IPS-15b (cell line): ENCODE results near the gene SPDYC.

Experiments used
- H3K27me3 ChIP-seq: one replicate; pipeline ENCODE4 v1.6.1; 2013; ENCODE audit warnings: low read length; ENCODE audit not compliant: control insufficient read depth, insufficient read depth
- H3K36me3 ChIP-seq: one replicate; pipeline ENCODE4 v1.6.1; 2013; ENCODE audit warnings: low read length; ENCODE audit not compliant: control insufficient read depth, insufficient read depth
- H3K4me1 ChIP-seq: one replicate; pipeline ENCODE4 v1.6.1; 2013; ENCODE audit warnings: mild to moderate bottlenecking, low read length; ENCODE audit not compliant: control insufficient read depth, insufficient read depth
- H3K4me3 ChIP-seq: one replicate; pipeline ENCODE4 v1.5.1; 2013; ENCODE audit warnings: low read depth, low read length
- H3K9ac ChIP-seq: one replicate; pipeline ENCODE4 v1.6.1; 2013; ENCODE audit warnings: low read depth, mild to moderate bottlenecking, low read length
- H3K9me3 ChIP-seq: one replicate; pipeline ENCODE4 v1.6.1; 2013; ENCODE audit warnings: mild to moderate bottlenecking, low read length; ENCODE audit not compliant: control insufficient read depth, insufficient read depth

Gene SPDYC

GRCh38 chr11:65182258-65183170 is 12.5 kb downstream of the SPDYC start:
- Histone ChIP-seq H3K4me3 (peak overlapping the region; percentile 97), H3K9me3 (no peaks in the 10 kb centered on the region), H3K27me3 (no peaks in the 10 kb centered on the region), H3K4me1 (peaks cover 23% of the 10 kb centered on the region), H3K36me3 (peaks cover 21% of the 10 kb centered on the region), H3K9ac (peak overlapping the region; percentile 83)

GRCh38 chr11:65183201-65183891 is 13.3 kb downstream of the SPDYC start:
- Histone ChIP-seq H3K4me1 (peaks cover 23% of the 10 kb centered on the region), H3K4me3 (peak overlapping the region; percentile 97), H3K9me3 (no peaks in the 10 kb centered on the region), H3K27me3 (no peaks in the 10 kb centered on the region), H3K9ac (peak overlapping the region; percentile 83), H3K36me3 (peaks cover 28% of the 10 kb centered on the region)

- no peaks in the 10 kb centered on the region for H3K9me3 ChIP-seq
- H3K4me3 ChIP-seq: peak overlapping the region; percentile 97
- H3K4me1 ChIP-seq: peaks cover 23% of the 10 kb centered on the region
- H3K9ac ChIP-seq: no peak overlapping the region
- H3K27me3 ChIP-seq: no peaks in the 10 kb centered on the region
- peaks cover 36% of the 10 kb centered on the region for H3K36me3 ChIP-seq
These were observed 14.1 kb downstream of the SPDYC start for GRCh38 chr11:65184146-65184545.

GRCh38 chr11:65185171-65185570 is 15.1 kb downstream of the SPDYC start:
- H3K4me3 ChIP-seq: peak overlapping the region; percentile 50
- H3K9ac ChIP-seq: no peak overlapping the region
- no peaks in the 10 kb centered on the region for H3K9me3 ChIP-seq
- no peaks in the 10 kb centered on the region for H3K27me3 ChIP-seq
- peaks cover 46% of the 10 kb centered on the region for H3K36me3 ChIP-seq
- peaks cover 23% of the 10 kb centered on the region for H3K4me1 ChIP-seq

GRCh38 chr11:65185869-65186341 is 15.9 kb downstream of the SPDYC start:
- no peak overlapping the region for H3K9ac ChIP-seq
- no peaks in the 10 kb centered on the region for H3K27me3 ChIP-seq
- H3K4me3 ChIP-seq: peak overlapping the region; percentile 4
- no peaks in the 10 kb centered on the region for H3K9me3 ChIP-seq
- peaks cover 23% of the 10 kb centered on the region for H3K4me1 ChIP-seq
- peaks cover 53% of the 10 kb centered on the region for H3K36me3 ChIP-seq

- Histone ChIP-seq H3K9ac (no peak overlapping the region), H3K4me1 (peaks cover 23% of the 10 kb centered on the region), H3K36me3 (peaks cover 54% of the 10 kb centered on the region), H3K27me3 (no peaks in the 10 kb centered on the region), H3K9me3 (no peaks in the 10 kb centered on the region), H3K4me3 (no peak overlapping the region)
These were observed 16.7 kb downstream of the SPDYC start for GRCh38 chr11:65186701-65187100.

- Histone ChIP-seq H3K36me3 (peaks cover 57% of the 10 kb centered on the region), H3K9me3 (no peaks in the 10 kb centered on the region), H3K4me1 (peaks cover 23% of the 10 kb centered on the region), H3K27me3 (no peaks in the 10 kb centered on the region), H3K9ac (no peak overlapping the region), H3K4me3 (no peak overlapping the region)
These were observed 17.2 kb downstream of the SPDYC start for GRCh38 chr11:65187146-65187675.

- Histone ChIP-seq H3K27me3 (no peaks in the 10 kb centered on the region), H3K4me3 (no peak overlapping the region), H3K36me3 (peaks cover 62% of the 10 kb centered on the region), H3K4me1 (peaks cover 23% of the 10 kb centered on the region), H3K9ac (no peak overlapping the region), H3K9me3 (no peaks in the 10 kb centered on the region)
These were observed 18.0 kb downstream of the SPDYC start for GRCh38 chr11:65187971-65188461.

- Histone ChIP-seq H3K36me3 (peaks cover 62% of the 10 kb centered on the region), H3K4me1 (peaks cover 22% of the 10 kb centered on the region), H3K4me3 (no peak overlapping the region), H3K27me3 (no peaks in the 10 kb centered on the region), H3K9me3 (no peaks in the 10 kb centered on the region), H3K9ac (no peak overlapping the region)
These were observed 18.5 kb downstream of the SPDYC start for GRCh38 chr11:65188486-65188885.

- Histone ChIP-seq H3K4me1 (peaks cover 18% of the 10 kb centered on the region), H3K9ac (no peak overlapping the region), H3K9me3 (no peaks in the 10 kb centered on the region), H3K36me3 (peaks cover 60% of the 10 kb centered on the region), H3K4me3 (no peak overlapping the region), H3K27me3 (no peaks in the 10 kb centered on the region)
These were observed 19.2 kb downstream of the SPDYC start for GRCh38 chr11:65189191-65189590.

- Histone ChIP-seq H3K4me1 (no peaks in the 10 kb centered on the region), H3K36me3 (peaks cover 36% of the 10 kb centered on the region), H3K9ac (no peak overlapping the region), H3K4me3 (no peak overlapping the region), H3K9me3 (no peaks in the 10 kb centered on the region), H3K27me3 (no peaks in the 10 kb centered on the region)
These were observed 24.5 kb downstream of the SPDYC start for GRCh38 chr11:65194564-65194963.
